Vagina (tissue), 2 donors: ENCODE results near the gene IREB2.

Experiments used
- CTCF ChIP-seq, 3 experiments: fragments of 450-650 bp in 2 of 3; fragments of 200-600 bp in 1 of 3; sonication (generic) in 1 of 3; IDR thresholded peaks; one replicate each; pipeline ENCODE4 v1.5.1; 2017 to 2019; ENCODE audit warnings: antibody characterized with exemption in 3 of 3, mild to moderate bottlenecking in 2 of 3, moderate library complexity in 2 of 3
- POLR2A ChIP-seq, 2 donors: fragments of 450-650 bp; IDR thresholded peaks; one replicate each; pipeline ENCODE4 v1.6.1; 2017; ENCODE audit warnings: antibody characterized with exemption in 2 of 2, mild to moderate bottlenecking in 2 of 2, moderate library complexity in 2 of 2
- POLR2AphosphoS5 ChIP-seq, 2 donors: sonication (generic); formaldehyde crosslinking; IDR thresholded peaks; one replicate each; pipeline ENCODE4 v1.9.0; 2017; ENCODE audit warnings: antibody characterized with exemption in 2 of 2, mild to moderate bottlenecking in 2 of 2, low read depth in 1 of 2; ENCODE audit not compliant: insufficient read depth in 1 of 2

GRCh38 chr15:78454992-78455391, 17.0 kb downstream of the IREB2 start:
- TF ChIP-seq POLR2A (IDR thresholded peaks at IDR 0.05) (no peak), CTCF (IDR thresholded peaks at IDR 0.05) (no peak), POLR2AphosphoS5 (IDR thresholded peaks at IDR 0.05; ENCODE audit: insufficient read depth in 1 of 2, low read depth in 1 of 2) (no peak)
